HCT116 (cell line): ENCODE measurements around the gene PLXDC1. TPM values are rescaled to one million over a fixed set of nuclear protein-coding genes. Genes with fewer than 3 reads are reported as not detected.

Experiments used
- ATAC-seq: fragments of 200-7000 bp; cut with Tn5 transposase; 2 replicates; pipeline ENCODE4 v1.9.1; 2020; ENCODE audit warnings: mild to moderate bottlenecking, moderate library complexity
- BruUV-seq: library from RNA; stranded (reverse); fragments of 400-500 nt; replicated peaks from 2 replicates; lab custom pipeline; 2021; lab: Mats Ljungman, UMichigan
- CTCF ChIA-PET: fragments of 300-600 bp; sonication (Branson Sonifier 250); formaldehyde crosslinking; loops from one replicate; lab custom pipeline; 2021; ENCODE audit warnings: antibody characterized with exemption; lab: Charles Lee
- POLR2A ChIA-PET: fragments of 300-600, 350-600 bp; sonication (Branson Sonifier 250); formaldehyde crosslinking; loops from one replicate; lab custom pipeline; 2021; ENCODE audit warnings: antibody characterized with exemption; lab: Charles Lee
- RAD21 ChIA-PET, 2 experiments: fragments of 300-600 bp; sonication (Branson Sonifier 250); formaldehyde crosslinking; loops; one replicate each; lab custom pipeline; 2023; ENCODE audit warnings: low total read pairs in 2 of 2; ENCODE audit not compliant: uncharacterized antibody in 2 of 2, unreplicated experiment in 2 of 2, low non-redundant PET in 1 of 2; lab: Charles Lee
- DNase-seq: peaks from one replicate; pipeline ENCODE4 v3.0.0-alpha.2; 2010; ENCODE audit warnings: low read depth, low spot score
- H2AFZ ChIP-seq: fragments of 200-600 bp; shearing (Covaris generic), sonication (generic); 2 replicates; pipeline ENCODE4 v1.6.1; 2017; ENCODE audit warnings: low read depth, mixed run types, mixed read lengths, antibody characterized with exemption, low read length; ENCODE audit not compliant: poor library complexity, severe bottlenecking
- H3K27ac ChIP-seq: 2 replicates; pipeline ENCODE4 v1.5.1; 2012; ENCODE audit warnings: low read depth, low read length
- H3K27me3 ChIP-seq: fragments of 200-600 bp; sonication (generic); 2 replicates; pipeline ENCODE4 v1.6.1; 2016; ENCODE audit warnings: mixed run types, low read length, mixed read lengths; ENCODE audit not compliant: insufficient read depth
- H3K36me3 ChIP-seq, 2 experiments: fragments of 200-500 bp in 1 of 2; fragments of 200-600 bp in 1 of 2; sonication (Bioruptor generic) in 1 of 2; sonication (generic) in 1 of 2; 2 replicates each; pipeline versions ENCODE4 v1.5.1 to v1.6.1; 2014 to 2016; ENCODE audit warnings: low read length in 2 of 2, inconsistent platforms in 1 of 2, mixed read lengths in 1 of 2, mixed run types in 1 of 2; ENCODE audit not compliant: insufficient read depth in 2 of 2, control insufficient read depth in 1 of 2
- H3K4me1 ChIP-seq, 2 experiments: fragments of 200-600 bp in 1 of 2; sonication (generic) in 1 of 2; 2 replicates each; pipeline versions ENCODE4 v1.5.1 to v1.6.1; 2012 to 2017; ENCODE audit warnings: low read length in 2 of 2, inconsistent platforms in 1 of 2, mild to moderate bottlenecking in 1 of 2, mixed read lengths in 1 of 2, mixed run types in 1 of 2, moderate library complexity in 1 of 2; ENCODE audit not compliant: insufficient read depth in 2 of 2, control insufficient read depth in 1 of 2
- H3K4me2 ChIP-seq: fragments of 200-600 bp; sonication (generic); 2 replicates; pipeline ENCODE4 v1.6.1; 2017; ENCODE audit warnings: mixed run types, low read length, mixed read lengths
- H3K4me3 ChIP-seq, 2 experiments: fragments of 200-600 bp in 1 of 2; sonication (generic) in 1 of 2; replicated peaks in 1 of 2; 2 replicates each; pipeline ENCODE4 v1.5.1; 2011 to 2016; ENCODE audit warnings: low read length in 2 of 2, control low read depth in 1 of 2, low read depth in 1 of 2, mild to moderate bottlenecking in 1 of 2, mixed read lengths in 1 of 2, mixed run types in 1 of 2
- H3K79me2 ChIP-seq: fragments of 200-600 bp; sonication (generic); 2 replicates; pipeline ENCODE4 v1.6.1; 2017; ENCODE audit warnings: mild to moderate bottlenecking, mixed run types, low read length, moderate library complexity, mixed read lengths; ENCODE audit not compliant: insufficient read depth
- H3K9ac ChIP-seq: fragments of 200-600 bp; sonication (generic); 2 replicates; pipeline ENCODE4 v1.6.1; 2016; ENCODE audit warnings: low read length, mixed read lengths
- H3K9me2 ChIP-seq: fragments of 200-600 bp; sonication (generic), shearing (Covaris generic); 2 replicates; pipeline ENCODE4 v1.6.1; 2017; ENCODE audit warnings: mixed run types, mild to moderate bottlenecking, moderate library complexity; ENCODE audit not compliant: insufficient read depth
- H3K9me3 ChIP-seq, 2 experiments: fragments of 200-500 bp in 1 of 2; fragments of 200-600 bp in 1 of 2; sonication (Bioruptor generic) in 1 of 2; sonication (generic) in 1 of 2; 2 replicates each; pipeline ENCODE4 v1.6.1; 2014 to 2017; ENCODE audit warnings: low read length in 2 of 2, mixed read lengths in 2 of 2, inconsistent platforms in 1 of 2, low read depth in 1 of 2, mild to moderate bottlenecking in 1 of 2, mixed run types in 1 of 2, moderate library complexity in 1 of 2; ENCODE audit not compliant: control insufficient read depth in 1 of 2, insufficient read depth in 1 of 2
- H4K20me1 ChIP-seq: fragments of 200-600 bp; sonication (generic), shearing (Covaris generic); 2 replicates; pipeline ENCODE4 v1.6.1; 2017; ENCODE audit warnings: mixed run types, mild to moderate bottlenecking, moderate library complexity; ENCODE audit not compliant: insufficient read depth
- CBX3 ChIP-seq: IDR thresholded peaks from 2 replicates; pipeline ENCODE4 v1.6.1; 2012; ENCODE audit warnings: low read depth
- CEBPB ChIP-seq: IDR thresholded peaks from 2 replicates; pipeline ENCODE4 v1.6.1; 2012; ENCODE audit warnings: low read depth
- ELF1 ChIP-seq: IDR thresholded peaks from 2 replicates; pipeline ENCODE4 v1.6.1; 2012; ENCODE audit warnings: low read depth, borderline replicate concordance
- EZH2 ChIP-seq: fragments of 200-600 bp; sonication (generic); IDR thresholded peaks from 2 replicates; pipeline ENCODE4 v1.6.1; 2017; ENCODE audit warnings: antibody characterized with exemption, mixed run types
- FOSL1 ChIP-seq: IDR thresholded peaks from 2 replicates; pipeline ENCODE4 v1.6.1; 2012; ENCODE audit warnings: low read depth
- JUND ChIP-seq: IDR thresholded peaks from 2 replicates; pipeline ENCODE4 v1.6.1; 2012
- POLR2A ChIP-seq: IDR thresholded peaks from 2 replicates; pipeline ENCODE4 v1.7.0; 2011; ENCODE audit warnings: borderline replicate concordance; ENCODE audit not compliant: insufficient read depth, insufficient read length; ENCODE audit errors: extremely low read depth
- POLR2AphosphoS5 ChIP-seq: IDR thresholded peaks from 2 replicates; pipeline ENCODE4 v1.6.1; 2011; ENCODE audit warnings: mild to moderate bottlenecking, low read depth, low read length, moderate library complexity
- SP1 ChIP-seq: IDR thresholded peaks from 2 replicates; pipeline ENCODE4 v1.6.1; 2012; ENCODE audit warnings: low read depth
- TCF7L2 ChIP-seq: IDR thresholded peaks from 2 replicates; pipeline ENCODE4 v1.7.0; 2011; ENCODE audit warnings: borderline replicate concordance, inconsistent platforms; ENCODE audit not compliant: insufficient read depth, insufficient read length; ENCODE audit errors: extremely low read depth
- YY1 ChIP-seq: IDR thresholded peaks from 2 replicates; pipeline ENCODE4 v1.6.1; 2011; ENCODE audit warnings: low read length, low read depth, moderate library complexity, mild to moderate bottlenecking; ENCODE audit not compliant: insufficient replicate concordance; ENCODE audit errors: extremely low read depth
- ZFX ChIP-seq: fragments of 450-650 bp; IDR thresholded peaks from 2 replicates; pipeline ENCODE4 v1.6.1; 2017
- ZNF274 ChIP-seq: fragments of 200-500 bp; sonication (Bioruptor generic); IDR thresholded peaks from 2 replicates; pipeline ENCODE4 v1.6.1; 2014; ENCODE audit warnings: mild to moderate bottlenecking, low read depth, low read length, inconsistent platforms
- intact Hi-C: fragments of 100-400 bp; cut with micrococcal nuclease; formaldehyde crosslinking; loops from 2 replicates; pipeline ENCODE4 v1.10.0; 2022
- total RNA-seq: library from RNA; stranded (reverse); gene quantifications from one replicate; pipeline ENCODE4 v1.2.1, GENCODE V29; 2021; ENCODE audit not compliant: unreplicated experiment
- TF ChIP-seq, protein P1 (sequence below): IDR thresholded peaks from 2 replicates; pipeline ENCODE4 v1.6.1; 2011; ENCODE audit warnings: mild to moderate bottlenecking, low read length, moderate library complexity; ENCODE audit not compliant: insufficient replicate concordance; ENCODE audit errors: extremely low read depth

The PLXDC1 gene
- total RNA-seq, 1 experiment from 2014 or later, result 1.8 TPM

DNA sequence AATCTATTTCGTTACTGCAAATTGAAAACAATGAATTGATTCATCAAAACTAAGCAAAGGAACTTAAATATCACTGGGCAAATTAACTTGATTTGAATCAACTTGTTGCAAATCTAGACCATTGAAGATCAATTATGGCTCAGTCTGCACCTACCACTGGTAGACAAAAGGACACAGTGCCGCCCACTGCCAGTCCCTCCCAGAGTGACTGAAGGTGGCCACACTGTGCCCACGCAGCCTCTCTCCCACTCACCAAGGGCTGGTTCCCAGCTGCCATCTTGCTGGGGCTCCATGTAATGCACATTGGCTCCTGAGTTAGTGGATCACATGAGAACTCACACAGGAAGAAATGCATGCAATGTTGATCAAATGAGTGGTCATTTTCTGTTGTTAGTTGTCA is 78.1 kb downstream of the PLXDC1 start:
- Histone ChIP-seq H3K4me3 (no peak overlapping the region), H3K4me2 (no peak overlapping the region), H2AFZ (no peak overlapping the region), H3K27me3 (no peaks in the 10 kb centered on the region), H3K4me1 (no peaks in the 10 kb centered on the region), H3K9me3 (no peaks in the 10 kb centered on the region), H3K9ac (no peak overlapping the region), H3K27ac (no peak overlapping the region), H3K79me2 (no peaks in the 10 kb centered on the region), H3K36me3 (no peaks in the 10 kb centered on the region), H3K9me2 (no peaks in the 10 kb centered on the region), H4K20me1 (no peaks in the 10 kb centered on the region)
- ATAC-seq (no peak), DNase-seq (no peak)
- POLR2A ChIA-PET, result no interaction called here
- CTCF ChIA-PET, result no interaction called here
- intact Hi-C loops, result no loop called here
- RAD21 ChIA-PET, result no interaction called here
- BruUV-seq, result no TSS peak
- TF ChIP-seq CEBPB (no peak), FOSL1 (no peak), ZFX (no peak), ELF1 (no peak), CBX3 (no peak), EZH2 (no peak), POLR2A (no peak), JUND (no peak), POLR2AphosphoS5 (no peak), SP1 (no peak), ZNF274 (no peak), TCF7L2 (no peak), YY1 (no peak)
- TF ChIP-seq, protein P1, sequence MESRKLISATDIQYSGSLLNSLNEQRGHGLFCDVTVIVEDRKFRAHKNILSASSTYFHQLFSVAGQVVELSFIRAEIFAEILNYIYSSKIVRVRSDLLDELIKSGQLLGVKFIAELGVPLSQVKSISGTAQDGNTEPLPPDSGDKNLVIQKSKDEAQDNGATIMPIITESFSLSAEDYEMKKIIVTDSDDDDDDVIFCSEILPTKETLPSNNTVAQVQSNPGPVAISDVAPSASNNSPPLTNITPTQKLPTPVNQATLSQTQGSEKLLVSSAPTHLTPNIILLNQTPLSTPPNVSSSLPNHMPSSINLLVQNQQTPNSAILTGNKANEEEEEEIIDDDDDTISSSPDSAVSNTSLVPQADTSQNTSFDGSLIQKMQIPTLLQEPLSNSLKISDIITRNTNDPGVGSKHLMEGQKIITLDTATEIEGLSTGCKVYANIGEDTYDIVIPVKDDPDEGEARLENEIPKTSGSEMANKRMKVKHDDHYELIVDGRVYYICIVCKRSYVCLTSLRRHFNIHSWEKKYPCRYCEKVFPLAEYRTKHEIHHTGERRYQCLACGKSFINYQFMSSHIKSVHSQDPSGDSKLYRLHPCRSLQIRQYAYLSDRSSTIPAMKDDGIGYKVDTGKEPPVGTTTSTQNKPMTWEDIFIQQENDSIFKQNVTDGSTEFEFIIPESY, result no peak
